HUES48 (cell line): ENCODE measurements around the gene ELOVL7.
"Not testable (repeated sequence)": the region's sequence is repeated elsewhere in the genome, so short reads cannot be mapped to it uniquely, and the experiment has no call there.

Experiments used
- H3K27ac ChIP-seq: one replicate; pipeline ENCODE4 v1.7.0; 2013; ENCODE audit warnings: low read depth, low read length, inconsistent platforms
- H3K27me3 ChIP-seq: 2 replicates; pipeline ENCODE4 v1.6.1; 2013; ENCODE audit warnings: mild to moderate bottlenecking, low read length; ENCODE audit not compliant: control insufficient read depth, insufficient read depth
- H3K36me3 ChIP-seq: 2 replicates; pipeline ENCODE4 v1.6.1; 2013; ENCODE audit warnings: low read length; ENCODE audit not compliant: control insufficient read depth, insufficient read depth
- H3K4me1 ChIP-seq: 2 replicates; pipeline ENCODE4 v1.6.1; 2013; ENCODE audit warnings: mild to moderate bottlenecking, low read length; ENCODE audit not compliant: control insufficient read depth, insufficient read depth
- H3K4me3 ChIP-seq: 2 replicates; pipeline ENCODE4 v1.5.1; 2013; ENCODE audit warnings: mild to moderate bottlenecking, low read depth, low read length
- H3K9ac ChIP-seq: 2 replicates; pipeline ENCODE4 v1.6.1; 2013; ENCODE audit warnings: mild to moderate bottlenecking, low read depth, low read length, moderate library complexity
- H3K9me3 ChIP-seq: 2 replicates; pipeline ENCODE4 v1.6.1; 2013; ENCODE audit warnings: low read length; ENCODE audit not compliant: control insufficient read depth, insufficient read depth

Gene ELOVL7

GRCh38 chr5:60830581-60831127 is 13.4 kb downstream of the ELOVL7 start:
- no peak overlapping the region for H3K9ac ChIP-seq
- no peaks in the 10 kb centered on the region for H3K27me3 ChIP-seq
- H3K4me1 ChIP-seq: peaks cover under 1% of the 10 kb centered on the region; the same call in 1 of the 2 replicates
- no peaks in the 10 kb centered on the region for H3K36me3 ChIP-seq
- no peak overlapping the region for H3K27ac ChIP-seq
- no peak overlapping the region for H3K4me3 ChIP-seq
- H3K9me3 ChIP-seq: no peaks in the 10 kb centered on the region

- no peaks in the 10 kb centered on the region for H3K4me1 ChIP-seq
- no peaks in the 10 kb centered on the region for H3K36me3 ChIP-seq
- H3K4me3 ChIP-seq: no peak overlapping the region
- H3K9me3 ChIP-seq: no peaks in the 10 kb centered on the region
- no peak overlapping the region for H3K9ac ChIP-seq
- no peaks in the 10 kb centered on the region for H3K27me3 ChIP-seq
- H3K27ac ChIP-seq: no peak overlapping the region
Observed at GRCh38 chr5:60829490-60830266, 14.4 kb downstream of the ELOVL7 start.

- no peak overlapping the region for H3K27ac ChIP-seq
Observed at GRCh38 chr5:60827201-60827600, 16.9 kb downstream of the ELOVL7 start.

GRCh38 chr5:60826653-60827052 is 17.4 kb downstream of the ELOVL7 start:
- Histone ChIP-seq H3K4me3 (no peak overlapping the region), H3K4me1 (no peaks in the 10 kb centered on the region), H3K27me3 (no peaks in the 10 kb centered on the region), H3K9me3 (no peaks in the 10 kb centered on the region), H3K36me3 (no peaks in the 10 kb centered on the region), H3K9ac (no peak overlapping the region), H3K27ac (no peak overlapping the region)

More at GRCh38 chr5:60827201-60827600, 16.9 kb downstream of the ELOVL7 start:
- H3K36me3 ChIP-seq: no peaks in the 10 kb centered on the region
- H3K9me3 ChIP-seq: no peaks in the 10 kb centered on the region
- H3K4me3 ChIP-seq: no peak overlapping the region
- no peaks in the 10 kb centered on the region for H3K27me3 ChIP-seq
- H3K9ac ChIP-seq: no peak overlapping the region
- H3K4me1 ChIP-seq: no peaks in the 10 kb centered on the region

- Histone ChIP-seq H3K27ac (no peak overlapping the region), H3K4me3 (no peak overlapping the region), H3K9ac (no peak overlapping the region), H3K27me3 (no peaks in the 10 kb centered on the region), H3K36me3 (no peaks in the 10 kb centered on the region), H3K4me1 (no peaks in the 10 kb centered on the region), H3K9me3 (no peaks in the 10 kb centered on the region)
Observed at GRCh38 chr5:60823574-60823973, 20.5 kb downstream of the ELOVL7 start.

GRCh38 chr5:60822285-60822556 is 21.8 kb downstream of the ELOVL7 start:
- H3K27ac ChIP-seq: no peak overlapping the region
- H3K36me3 ChIP-seq: no peaks in the 10 kb centered on the region
- H3K4me3 ChIP-seq: no peak overlapping the region
- no peaks in the 10 kb centered on the region for H3K27me3 ChIP-seq
- H3K4me1 ChIP-seq: no peaks in the 10 kb centered on the region
- no peak overlapping the region for H3K9ac ChIP-seq
- H3K9me3 ChIP-seq: no peaks in the 10 kb centered on the region

GRCh38 chr5:60821488-60822284 is 22.4 kb downstream of the ELOVL7 start:
- Histone ChIP-seq H3K27me3 (no peaks in the 10 kb centered on the region), H3K9ac (no peak overlapping the region), H3K27ac (no peak overlapping the region)

GRCh38 chr5:60820593-60821487 is 23.2 kb downstream of the ELOVL7 start:
- Histone ChIP-seq H3K27me3 (no peaks in the 10 kb centered on the region), H3K9me3 (no peaks in the 10 kb centered on the region), H3K9ac (no peak overlapping the region), H3K4me3 (no peak overlapping the region), H3K36me3 (no peaks in the 10 kb centered on the region), H3K27ac (no peak overlapping the region), H3K4me1 (no peaks in the 10 kb centered on the region)

More at GRCh38 chr5:60821488-60822284, 22.4 kb downstream of the ELOVL7 start:
- no peak overlapping the region for H3K4me3 ChIP-seq
- H3K4me1 ChIP-seq: no peaks in the 10 kb centered on the region
- H3K9me3 ChIP-seq: no peaks in the 10 kb centered on the region
- H3K36me3 ChIP-seq: no peaks in the 10 kb centered on the region

GRCh38 chr5:60816138-60816537 is 27.9 kb downstream of the ELOVL7 start:
- not testable (repeated sequence) for H3K36me3 ChIP-seq, H3K9ac ChIP-seq, H3K9me3 ChIP-seq, H3K4me1 ChIP-seq, H3K27me3 ChIP-seq, H3K27ac ChIP-seq, H3K4me3 ChIP-seq

- H3K27ac ChIP-seq: no peak overlapping the region
Observed at GRCh38 chr5:60814498-60814897, 29.6 kb downstream of the ELOVL7 start.

More at GRCh38 chr5:60814498-60814897, 29.6 kb downstream of the ELOVL7 start:
- Histone ChIP-seq H3K4me3 (no peak overlapping the region), H3K27me3 (no peaks in the 10 kb centered on the region), H3K4me1 (peaks cover 7% of the 10 kb centered on the region; the same call in 1 of the 2 replicates), H3K36me3 (no peaks in the 10 kb centered on the region), H3K9me3 (no peaks in the 10 kb centered on the region), H3K9ac (no peak overlapping the region)
